HEK293T (cell line): ENCODE data around the gene TMEM150B.
"Not testable (repeated sequence)": the region's sequence is repeated elsewhere in the genome, so short reads cannot be mapped to it uniquely, and the experiment has no call there.

ENCODE experiments used
- CTCF ChIA-PET: fragments of 350-600 bp; formaldehyde crosslinking; extraction: SDS; loops from one replicate; lab custom pipeline; 2021; ENCODE audit warnings: antibody characterized with exemption, inconsistent platforms; lab: Yijun Ruan, JAX
- POLR2A ChIA-PET: fragments of 350-600 bp; formaldehyde crosslinking; extraction: SDS; loops from one replicate; lab custom pipeline; 2020; ENCODE audit warnings: antibody characterized with exemption, inconsistent platforms; lab: Yijun Ruan, JAX
- DNase-seq: peaks from one replicate; pipeline ENCODE4 v3.0.0; 2012; ENCODE audit warnings: mixed read lengths; ENCODE audit errors: extremely low spot score
- ARNT ChIP-seq: fragments of 450-650 bp; IDR thresholded peaks from 2 replicates; pipeline ENCODE4 v1.6.1; 2017; ENCODE audit warnings: mild to moderate bottlenecking
- BHLHE40 ChIP-seq: fragments of 450-650 bp; IDR thresholded peaks from 2 replicates; pipeline ENCODE4 v1.6.1; 2016; ENCODE audit warnings: mild to moderate bottlenecking, moderate library complexity, borderline replicate concordance
- CTBP1 ChIP-seq: fragments of 450-650 bp; IDR thresholded peaks from 2 replicates; pipeline ENCODE4 v1.6.1; 2016; ENCODE audit warnings: borderline replicate concordance
- ELF4 ChIP-seq: fragments of 450-650 bp; IDR thresholded peaks from 2 replicates; pipeline ENCODE4 v1.6.1; 2017; ENCODE audit warnings: antibody characterized with exemption
- FOXA1 ChIP-seq: fragments of 450-650 bp; IDR thresholded peaks from 2 replicates; pipeline ENCODE4 v1.6.1; 2016; ENCODE audit warnings: mild to moderate bottlenecking
- FOXK2 ChIP-seq: fragments of 450-650 bp; IDR thresholded peaks from 2 replicates; pipeline ENCODE4 v1.6.1; 2016; ENCODE audit warnings: mild to moderate bottlenecking
- FOXM1 ChIP-seq: fragments of 450-650 bp; IDR thresholded peaks from 2 replicates; pipeline ENCODE4 v1.6.1; 2017; ENCODE audit warnings: mild to moderate bottlenecking, borderline replicate concordance
- HDGF ChIP-seq: fragments of 450-650 bp; IDR thresholded peaks from 2 replicates; pipeline ENCODE4 v1.6.1; 2017; ENCODE audit warnings: antibody characterized with exemption, borderline replicate concordance
- L3MBTL2 ChIP-seq: fragments of 450-650 bp; conservative IDR thresholded peaks from 2 replicates; pipeline ENCODE4 v1.6.1; 2016; ENCODE audit warnings: mild to moderate bottlenecking
- LEF1 ChIP-seq: fragments of 450-650 bp; IDR thresholded peaks from 2 replicates; pipeline ENCODE4 v1.6.1; 2017; ENCODE audit warnings: mild to moderate bottlenecking, borderline replicate concordance
- NFRKB ChIP-seq: fragments of 450-650 bp; IDR thresholded peaks from 2 replicates; pipeline ENCODE4 v1.6.1; 2016; ENCODE audit warnings: mild to moderate bottlenecking, moderate library complexity
- SP1 ChIP-seq: fragments of 450-650 bp; IDR thresholded peaks from 2 replicates; pipeline ENCODE4 v1.6.1; 2017
- SUZ12 ChIP-seq: fragments of 450-650 bp; IDR thresholded peaks from 2 replicates; pipeline ENCODE4 v1.6.1; 2016; ENCODE audit warnings: mild to moderate bottlenecking
- TARDBP ChIP-seq: fragments of 450-650 bp; IDR thresholded peaks from 2 replicates; pipeline ENCODE4 v1.6.1; 2016
- ZNF384 ChIP-seq: fragments of 450-650 bp; IDR thresholded peaks from 2 replicates; pipeline ENCODE4 v1.6.1; 2016
- TF ChIP-seq, protein P1 (sequence below): fragments of 450-650 bp; IDR thresholded peaks from 2 replicates; pipeline ENCODE4 v1.6.1; 2016

TMEM150B gene

DNA sequence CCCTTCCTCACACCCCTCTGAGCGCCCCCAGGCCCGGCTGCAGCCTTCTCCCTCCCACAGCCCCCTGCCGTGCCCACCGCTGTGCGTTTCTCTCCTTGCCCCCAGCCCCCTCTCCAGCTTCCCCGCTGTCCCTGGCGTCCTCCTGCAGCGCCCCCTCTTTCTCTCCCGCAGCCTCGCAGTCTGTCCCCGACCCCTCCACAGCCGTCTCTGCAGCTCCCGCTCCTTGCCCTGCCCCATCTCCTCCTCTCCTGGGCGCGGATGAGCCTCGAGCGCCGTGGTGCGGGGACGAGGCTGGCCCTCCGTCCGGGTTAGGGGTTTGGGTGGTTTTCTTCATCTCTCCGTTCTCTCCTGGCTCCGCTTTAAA is 15.6 kb upstream of the TMEM150B start:
- ChIA-PET CTCF (no interaction called here), POLR2A (interaction anchor here (0.5 to 1.4 kb wide), 4 partner anchors 12 to 1393 kb away, joined by 3 to 5 read pairs (median 4); partner anchors contain the start of gene UBE2S)
- DNase-seq = no peak
- TF ChIP-seq BHLHE40 (no peak), FOXK2 (no peak), HDGF (no peak), LEF1 (no peak), L3MBTL2 (no peak; the same call in 1 of the 2 replicates), FOXA1 (no peak), FOXM1 (no peak), CTBP1 (no peak), TARDBP (no peak), ELF4 (no peak), ZNF384 (no peak), SUZ12 (no peak), NFRKB (no peak), ARNT (no peak), SP1 (no peak)
- TF ChIP-seq, protein P1, sequence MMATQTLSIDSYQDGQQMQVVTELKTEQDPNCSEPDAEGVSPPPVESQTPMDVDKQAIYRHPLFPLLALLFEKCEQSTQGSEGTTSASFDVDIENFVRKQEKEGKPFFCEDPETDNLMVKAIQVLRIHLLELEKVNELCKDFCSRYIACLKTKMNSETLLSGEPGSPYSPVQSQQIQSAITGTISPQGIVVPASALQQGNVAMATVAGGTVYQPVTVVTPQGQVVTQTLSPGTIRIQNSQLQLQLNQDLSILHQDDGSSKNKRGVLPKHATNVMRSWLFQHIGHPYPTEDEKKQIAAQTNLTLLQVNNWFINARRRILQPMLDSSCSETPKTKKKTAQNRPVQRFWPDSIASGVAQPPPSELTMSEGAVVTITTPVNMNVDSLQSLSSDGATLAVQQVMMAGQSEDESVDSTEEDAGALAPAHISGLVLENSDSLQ = no peak

DNA sequence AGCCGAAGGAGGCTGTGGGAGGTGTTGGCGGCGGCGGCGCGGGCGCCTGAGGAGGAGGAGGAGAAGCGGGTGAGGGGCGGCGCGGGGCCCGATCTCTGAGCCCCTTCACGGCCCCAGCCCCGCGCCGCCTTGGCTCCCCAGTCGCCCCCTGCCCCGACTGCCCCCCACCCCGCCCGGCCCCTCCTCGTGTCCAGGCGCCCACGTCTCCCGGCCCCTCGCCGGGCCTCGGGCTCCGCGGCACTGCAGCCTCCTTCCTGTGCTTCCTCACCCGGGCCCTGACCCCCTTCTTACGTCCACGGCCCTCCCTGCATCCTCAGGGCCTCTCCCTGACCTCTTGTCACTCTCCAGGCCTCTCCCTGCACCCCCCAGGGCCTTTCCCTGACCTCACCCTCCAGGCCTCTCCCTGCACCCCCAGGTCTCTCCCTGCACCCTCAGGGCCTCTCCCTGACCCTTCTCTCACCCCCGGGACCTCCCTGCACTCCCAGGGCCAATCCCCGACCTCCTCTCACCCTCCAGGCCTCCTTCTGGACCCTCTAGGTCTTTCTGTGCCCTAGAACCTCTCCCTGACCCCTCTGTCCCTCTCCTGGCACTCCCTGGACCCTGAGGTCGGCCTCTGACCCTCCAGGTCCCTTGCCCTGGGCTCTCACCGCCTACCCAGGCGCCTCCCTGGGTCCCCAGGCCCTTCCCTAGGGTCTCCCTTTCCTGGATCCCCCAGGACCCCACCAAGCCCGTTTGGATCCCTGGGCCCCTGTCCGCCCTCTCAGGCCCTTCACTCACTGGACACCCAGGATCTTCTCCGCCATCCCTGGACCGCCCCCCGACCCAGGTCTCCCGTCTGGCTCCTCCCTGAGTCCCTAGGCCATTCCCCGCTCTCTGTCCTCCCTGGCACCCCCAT is 15.0 kb upstream of the TMEM150B start:
- ChIA-PET CTCF (interaction anchor here (1.1 kb wide), 1 partner anchor 22 kb away, joined by 3 read pairs; no protein-coding TSS in a partner anchor), POLR2A (interaction anchor here (0.5 to 3.5 kb wide), 25 partner anchors 9 to 1392 kb away, joined by 3 to 27 read pairs (median 5); partner anchors contain the start of genes HSPBP1, PPP6R1, TMEM150B and TMEM190)
- TF ChIP-seq TARDBP = no peak
- TF ChIP-seq LEF1 = no peak
- TF ChIP-seq HDGF = no peak
- TF ChIP-seq FOXA1 = no peak
- no peak for TF ChIP-seq FOXK2
- no peak for TF ChIP-seq ARNT
- no peak for TF ChIP-seq NFRKB
- TF ChIP-seq ELF4 = no peak
- TF ChIP-seq BHLHE40 = no peak
- TF ChIP-seq SUZ12 = no peak
- TF ChIP-seq L3MBTL2 = no peak
- no peak for DNase-seq

DNA sequence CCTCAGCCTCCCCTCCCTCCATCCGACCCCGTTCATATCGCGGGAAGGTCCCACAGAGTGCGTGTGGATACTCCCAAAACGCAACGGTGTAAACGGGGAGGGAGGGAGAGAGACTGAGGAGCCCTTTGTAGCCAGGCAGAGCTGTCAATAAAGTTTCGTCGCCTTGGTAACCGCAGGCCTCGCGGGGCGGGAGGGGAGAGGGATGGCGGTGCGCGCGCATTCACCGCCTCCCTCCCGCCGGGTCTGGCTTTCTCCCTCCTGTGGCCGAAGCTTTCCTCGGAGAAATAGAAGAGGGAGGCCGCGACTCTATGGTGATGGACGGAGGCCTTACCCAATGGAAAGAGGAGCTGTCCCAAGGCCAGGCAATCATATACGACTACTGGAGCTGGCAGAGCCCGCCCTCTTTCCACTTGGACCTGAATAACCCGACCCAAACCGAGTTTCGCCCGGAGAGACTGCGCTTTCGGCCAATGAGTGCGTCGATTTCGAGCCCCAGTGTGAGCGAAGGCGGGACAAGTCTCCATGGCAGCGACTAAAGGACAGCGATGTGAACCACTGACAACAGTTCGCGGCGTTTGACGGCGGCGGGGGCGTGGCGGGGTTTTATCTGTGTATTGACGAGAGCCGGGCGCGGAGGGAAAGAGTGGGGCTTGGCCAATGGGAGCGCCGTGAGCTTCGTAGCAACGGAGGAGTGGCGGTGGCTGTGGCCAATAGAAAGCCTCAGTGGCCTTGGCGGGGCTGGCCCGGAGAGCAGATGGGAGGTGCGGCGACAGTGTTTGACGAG is 14.2 kb upstream of the TMEM150B start, which contains the start of gene KMT5C:
Gene KMT5C (plus strand): TSS at position 772 of the 784 bp plus-strand sequence. CDS start 2,061 bp downstream, outside the sequence.
- POLR2A ChIA-PET = interaction anchor here (0.6 to 3.5 kb wide), 30 partner anchors 10 to 315 kb away, joined by 3 to 27 read pairs (median 5); partner anchors contain the start of genes FIZ1, HSPBP1, PPP6R1 and TMEM150B
- TF ChIP-seq BHLHE40 (no peak), HDGF (peak; percentile 54; the same call in 1 of the 2 replicates), FOXM1 (no peak), L3MBTL2 (no peak), FOXA1 (no peak), SP1 (no peak; the same call in 1 of the 2 replicates), ARNT (no peak), NFRKB (no peak)
- TF ChIP-seq, protein P1 = peak; percentile 100
- DNase-seq = peak; percentile 98
- CTCF ChIA-PET = interaction anchor here (0.6 to 1.1 kb wide), 4 partner anchors 19 to 198 kb away, joined by 3 to 4 read pairs (median 4); no protein-coding TSS in a partner anchor

DNA sequence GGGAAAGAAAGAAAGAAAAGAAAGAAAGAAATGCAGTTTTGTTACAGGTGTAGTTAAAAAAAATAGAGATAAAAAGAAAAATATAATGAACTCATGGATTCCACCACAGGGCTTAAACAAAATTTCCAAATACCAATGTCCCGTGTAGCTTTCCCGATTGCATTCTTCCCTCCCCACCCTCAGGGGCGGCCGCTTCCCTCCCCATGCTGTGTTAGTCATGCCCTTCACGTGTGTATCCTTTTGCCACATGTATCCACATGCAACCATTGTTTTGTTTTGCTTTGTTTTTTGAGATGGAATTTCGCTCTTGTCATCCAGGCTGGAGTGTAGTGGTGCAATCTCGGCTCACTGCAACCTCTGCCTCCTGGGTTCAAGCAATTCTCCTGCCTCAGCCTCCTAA is 11.0 kb upstream of the TMEM150B start:
- CTCF ChIA-PET = no interaction called here
- DNase-seq = no peak
- TF ChIP-seq HDGF (no peak), ZNF384 (no peak), BHLHE40 (no peak), LEF1 (no peak), TARDBP (no peak), SP1 (no peak), NFRKB (no peak), SUZ12 (no peak), FOXA1 (no peak), ARNT (no peak), CTBP1 (no peak), ELF4 (no peak), L3MBTL2 (no peak), FOXK2 (no peak), FOXM1 (no peak)
- TF ChIP-seq, protein P1 = no peak
- POLR2A ChIA-PET = no interaction called here

DNA sequence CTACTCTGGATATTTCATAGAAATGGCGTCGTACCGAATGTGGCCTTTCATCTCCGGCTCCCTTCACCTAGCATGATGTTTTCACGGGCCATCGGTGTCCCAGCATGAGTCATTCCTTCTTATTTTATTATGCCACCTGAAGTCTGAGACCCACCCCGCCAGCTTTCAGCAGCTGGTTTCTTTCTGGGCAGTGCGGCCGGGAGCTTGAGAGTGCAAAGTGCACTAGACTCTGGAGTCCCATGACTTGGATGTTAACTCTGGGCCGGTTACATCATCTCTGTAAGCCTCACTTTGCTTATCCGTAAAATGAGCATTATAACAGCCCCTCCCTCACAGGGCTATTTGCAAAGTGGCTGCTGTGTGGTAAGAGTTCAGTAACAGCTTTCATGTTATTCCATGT is 8.7 kb upstream of the TMEM150B start:
- ChIA-PET CTCF (no interaction called here), POLR2A (no interaction called here)
- no peak for DNase-seq
- no peak for TF ChIP-seq HDGF
- no peak for TF ChIP-seq LEF1
- TF ChIP-seq ELF4 = no peak
- no peak for TF ChIP-seq SP1

DNA sequence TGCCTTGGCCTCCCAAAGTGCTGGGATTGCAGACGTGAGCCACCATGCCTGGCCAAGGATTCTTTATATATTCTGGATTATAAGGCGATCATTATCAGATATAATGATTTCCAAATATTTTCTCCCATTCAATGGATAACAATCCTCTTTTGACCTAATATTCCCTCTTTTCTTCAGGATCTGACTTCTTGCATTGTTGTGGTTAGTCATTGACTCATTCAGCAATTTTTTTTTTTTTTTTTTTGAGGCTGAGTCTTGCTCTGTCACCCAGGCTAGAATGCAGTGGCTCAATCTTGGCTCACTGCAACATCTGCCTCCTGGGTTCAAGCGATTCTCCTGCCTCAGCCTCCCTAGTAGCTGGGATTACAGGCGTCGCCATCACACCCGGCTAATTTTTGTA is 4.7 kb upstream of the TMEM150B start:
- CTCF ChIA-PET, POLR2A ChIA-PET, DNase-seq: not testable (repeated sequence)

DNA sequence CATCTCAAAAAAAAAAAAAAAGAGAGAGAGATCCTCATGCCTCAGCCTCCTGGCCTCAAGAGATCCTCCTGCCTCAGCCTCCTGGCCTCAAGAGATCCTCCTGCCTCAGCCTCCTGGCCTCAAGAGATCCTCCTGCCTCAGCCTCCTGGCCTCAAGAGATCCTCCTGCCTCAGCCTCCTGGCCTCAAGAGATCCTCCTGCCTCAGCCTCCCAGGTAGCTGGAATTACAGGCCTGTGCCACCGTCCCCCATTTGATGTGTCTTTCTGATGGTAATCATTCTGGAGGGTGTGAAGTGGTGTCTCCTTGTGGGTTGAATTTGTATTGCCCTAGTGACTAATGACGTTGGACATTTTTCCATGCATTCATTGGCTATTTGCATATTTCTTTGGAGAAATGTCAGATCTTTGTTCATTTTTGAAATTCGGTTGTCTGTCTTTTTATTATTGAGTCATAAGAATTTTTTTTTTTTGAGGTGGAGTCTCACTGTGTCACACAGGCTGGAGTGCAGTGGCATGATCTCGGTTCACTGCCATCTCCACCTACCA is 3.7 kb upstream of the TMEM150B start:
- ChIA-PET CTCF (interaction anchor here (0.7 kb wide), 1 partner anchor 182 kb away, joined by 11 read pairs; no protein-coding TSS in a partner anchor), POLR2A (interaction anchor here (1.8 kb wide), 1 partner anchor 10 kb away, joined by 7 read pairs; no protein-coding TSS in a partner anchor)
- not testable (repeated sequence) for DNase-seq
